Heart left ventricle (tissue), 16 donors: ENCODE data around the gene TMEM106A. TPM values are rescaled to one million over a fixed set of nuclear protein-coding genes. Genes with fewer than 3 reads are reported as not detected.

Source experiments
- ATAC-seq, 4 donors: fragments of 200-7000 bp; cut with Tn5 transposase; one replicate each; pipeline ENCODE4 v1.9.1; 2020 to 2022; ENCODE audit warnings: moderate library complexity in 4 of 4, mild to moderate bottlenecking in 3 of 4, moderate number of reproducible peaks in 1 of 4
- DNase-seq, 5 donors: peaks; one replicate each; pipeline ENCODE4 v3.0.0-alpha.2; 2020
- H3K27ac ChIP-seq, 12 donors: fragments of 200-600 bp; sonication (generic) in 4 of 12; one replicate each; pipeline versions ENCODE4 v1.5.0 to v1.8.0; 2016 to 2022; ENCODE audit warnings: mild to moderate bottlenecking in 2 of 12
- H3K27me3 ChIP-seq, 9 donors: fragments of 200-600 bp; sonication (generic) in 2 of 9; one replicate each; pipeline versions ENCODE4 v1.5.1 to v1.8.0; 2016 to 2022; ENCODE audit warnings: mild to moderate bottlenecking in 3 of 9
- H3K36me3 ChIP-seq, 9 donors: fragments of 200-600 bp; sonication (generic) in 2 of 9; one replicate each; pipeline versions ENCODE4 v1.5.0 to v1.8.0; 2018 to 2022; ENCODE audit warnings: mild to moderate bottlenecking in 2 of 9
- H3K4me1 ChIP-seq, 12 donors: fragments of 200-600 bp; sonication (generic) in 4 of 12; one replicate each; pipeline versions ENCODE4 v1.5.0 to v1.8.0; 2016 to 2022; ENCODE audit warnings: mild to moderate bottlenecking in 3 of 12
- H3K4me3 ChIP-seq, 12 donors: fragments of 200-600 bp; sonication (generic) in 4 of 12; one replicate each; pipeline versions ENCODE4 v1.5.0 to v1.8.0; 2017 to 2022; ENCODE audit warnings: mild to moderate bottlenecking in 9 of 12, moderate library complexity in 4 of 12
- H3K9me3 ChIP-seq, 12 donors: fragments of 200-600 bp; sonication (generic) in 4 of 12; one replicate each; pipeline versions ENCODE4 v1.5.0 to v1.8.0; 2016 to 2022; ENCODE audit warnings: mild to moderate bottlenecking in 1 of 12
- CTCF ChIP-seq, 12 donors: fragments of 200-600 bp; sonication (generic) in 4 of 12; IDR thresholded peaks; one replicate each; pipeline versions ENCODE4 v1.5.0 to v1.8.0; 2018 to 2022; ENCODE audit warnings: antibody characterized with exemption in 12 of 12, mild to moderate bottlenecking in 5 of 12
- POLR2A ChIP-seq, 2 donors: fragments of 450-650 bp; IDR thresholded peaks; one replicate each; pipeline ENCODE4 v1.6.1; 2017; ENCODE audit warnings: antibody characterized with exemption in 2 of 2, mild to moderate bottlenecking in 2 of 2, moderate library complexity in 2 of 2
- WGBS, 4 donors: extraction: QIAGEN DNeasy Blood & Tissue Kit in 2 of 4; methylation state at CpG; one replicate each; pipeline versions ENCODE4 v1.1.5 to v1.1.7; 2013 to 2018; 5-methylcytosine and 5-hydroxymethylcytosine counted together
- intact Hi-C, 10 donors: fragments of 100-400 bp; cut with DNase I; formaldehyde crosslinking; loops; one replicate each; pipeline versions ENCODE4 v1.11.1 to v1.14.2; 2022
- polyA plus RNA-seq, 2 donors: library from polyadenylated mRNA; stranded (reverse); fragments of 200-250 nt; gene quantifications; one replicate each; pipeline ENCODE4 v1.2.3, GENCODE V29; 2013
- total RNA-seq, 9 donors: library from RNA; depleted of rRNA in 2 of 9; stranded (reverse); fragments of >200 nt in 2 of 9; fragmentation: NEBNext Ultra II Directional in 3 of 9; extraction: Animal tissue kit (Norgen Biotek cat#: 25700) in 3 of 9; gene quantifications; one replicate each; pipeline versions ENCODE4 v1.1.0 to v1.2.4, GENCODE V29; 2016 to 2023
- donor health status: ischemic (EF 13 %, LVEDD 7.1; RV severe dilation, severe dysfunction).
- donor health status: healthy with polysubstance abuse.
- donor health status: DM: no; HTN: yes; CAD: no.
- donor health status: DM: no; HTN: no; CAD: no.
- donor health status: ischemic (EF 25% LVEDD 6.9; RV normal size, moderate dysfunction).
- donor health status: ischemic (EF 25% LVEDD 5.7; RV mildly dilated, moderate dysfunction).
- donor health status: healthy.
- donor health status: DM: yes; HTN: yes; CAD: no.
- donor health status: ischemic (EF 35%, LVEDD 5.7; RV mildly dilated, moderate dysfunction).
- donor health status: nonischemic (EF 11% LVEDD 7.7; RV severe dilation, severe dysfunction).
- donor health status: DM: yes; HTN: yes; CAD: no.
- donor health status: PGD.
- donor health status: ischemic (EF 29% LVEDD 5.4; RV normal size, mild dysfunction).
- donor health status: nonischemic (EF 23%, LVEDD 6.1; RV moderate dilation, normal function).

TMEM106A gene
- total and polyA plus RNA-seq, 11 donors, result 1.3 to 26.0 (median 2.0) TPM

GRCh38 chr17:43216762-43217613, 5.3 kb downstream of the TMEM106A start:
- Histone ChIP-seq H3K4me1 (peaks cover 0 to 22% (median 8%) of the 10 kb centered on the region in 12 donors), H3K36me3 (peaks cover 0 to 79% (median 24%) of the 10 kb centered on the region in 9 donors), H3K4me3 (no peak overlapping the region), H3K9me3 (no peaks in the 10 kb centered on the region), H3K27me3 (no peaks in the 10 kb centered on the region), H3K27ac (no peak overlapping the region)
- TF ChIP-seq POLR2A (IDR thresholded peaks at IDR 0.05) (no peak), CTCF (IDR thresholded peaks at IDR 0.05) (no peak)
- WGBS, 4 donors, result 90 to 95% (median 94%) methylated on average over 4 of the region's 4 CpGs
- intact Hi-C loops, result loop anchor here in 3 of 10 donors (10.0 kb wide), 2 partner anchors 128 to 192 kb away; partner anchors contain the start of genes RND2 (in 2 of the 3) and VAT1 (in 2 of the 3)
- ATAC-seq (no peak), DNase-seq (peak in 1 of 5 donors; percentile 2)

- peak in 1 of 5 donors; percentile 9 for DNase-seq
- Histone ChIP-seq H3K9me3 (no peaks in the 10 kb centered on the region), H3K4me3 (no peak overlapping the region), H3K36me3 (peaks cover 0 to 79% (median 24%) of the 10 kb centered on the region in 9 donors), H3K27me3 (no peaks in the 10 kb centered on the region), H3K27ac (no peak overlapping the region), H3K4me1 (peaks cover 0 to 16% (median 5%) of the 10 kb centered on the region in 12 donors)
- no peak for TF ChIP-seq CTCF (IDR thresholded peaks at IDR 0.05)
- no peak for TF ChIP-seq POLR2A (IDR thresholded peaks at IDR 0.05)
- 90 to 95% (median 95%) methylated on average over 2 of the region's 2 CpGs for WGBS, 4 donors
- intact Hi-C loops, result loop anchor here in 3 of 10 donors (10.0 kb wide), 2 partner anchors 127 to 193 kb away; partner anchors contain the start of genes RND2 (in 2 of the 3) and VAT1 (in 2 of the 3)
- ATAC-seq, result no peak
These were observed 6.0 kb downstream of the TMEM106A start for GRCh38 chr17:43217614-43218087.

- intact Hi-C loops, result loop anchor here in 3 of 10 donors (10.0 kb wide), 2 partner anchors 126 to 194 kb away; partner anchors contain the start of genes RND2 (in 2 of the 3) and VAT1 (in 2 of the 3)
- no peaks in the 10 kb centered on the region for H3K9me3 ChIP-seq
- peaks cover 0 to 2% (median 0%) of the 10 kb centered on the region in 12 donors for H3K4me1 ChIP-seq
- H3K27ac ChIP-seq, result no peak overlapping the region
- 79 to 90% (median 83%) methylated on average over 2 of the region's 2 CpGs for WGBS, 4 donors
- no peak for TF ChIP-seq POLR2A (IDR thresholded peaks at IDR 0.05)
- no peak for TF ChIP-seq CTCF (IDR thresholded peaks at IDR 0.05)
- peaks cover 0 to 75% (median 24%) of the 10 kb centered on the region in 9 donors for H3K36me3 ChIP-seq
- DNase-seq, result peak in 1 of 5 donors; percentile 12
- no peak for ATAC-seq
- no peak overlapping the region for H3K4me3 ChIP-seq
- no peaks in the 10 kb centered on the region for H3K27me3 ChIP-seq
These were observed 7.3 kb downstream of the TMEM106A start for GRCh38 chr17:43219001-43219400.
